M059J (cell line): Measurements from ENCODE around the gene SBK2. TPM values are rescaled to one million over a fixed set of nuclear protein-coding genes. Genes with fewer than 3 reads are reported as not detected.
"Not testable (repeated sequence)": the region's sequence is repeated elsewhere in the genome, so short reads cannot be mapped to it uniquely, and the experiment has no call there.

ENCODE experiments used
- DNase-seq: peaks from one replicate; pipeline ENCODE4 v3.0.0-alpha.2; 2012; ENCODE audit warnings: low read depth
- total RNA-seq: library from RNA; depleted of rRNA; stranded (reverse); fragments of >200 nt; shearing (Covaris generic); gene quantifications from 2 replicates; pipeline ENCODE4 v1.2.3, GENCODE V29; 2014

SBK2 gene
- total RNA-seq, 1 experiment from 2014 or later = 0.20 TPM

GRCh38 chr19:55502197-55502952 lies 34.6 kb downstream of the SBK2 start:
- DNase-seq = no peak

- DNase-seq = no peak
Observed at GRCh38 chr19:55500368-55500952, 36.5 kb downstream of the SBK2 start.

DNA sequence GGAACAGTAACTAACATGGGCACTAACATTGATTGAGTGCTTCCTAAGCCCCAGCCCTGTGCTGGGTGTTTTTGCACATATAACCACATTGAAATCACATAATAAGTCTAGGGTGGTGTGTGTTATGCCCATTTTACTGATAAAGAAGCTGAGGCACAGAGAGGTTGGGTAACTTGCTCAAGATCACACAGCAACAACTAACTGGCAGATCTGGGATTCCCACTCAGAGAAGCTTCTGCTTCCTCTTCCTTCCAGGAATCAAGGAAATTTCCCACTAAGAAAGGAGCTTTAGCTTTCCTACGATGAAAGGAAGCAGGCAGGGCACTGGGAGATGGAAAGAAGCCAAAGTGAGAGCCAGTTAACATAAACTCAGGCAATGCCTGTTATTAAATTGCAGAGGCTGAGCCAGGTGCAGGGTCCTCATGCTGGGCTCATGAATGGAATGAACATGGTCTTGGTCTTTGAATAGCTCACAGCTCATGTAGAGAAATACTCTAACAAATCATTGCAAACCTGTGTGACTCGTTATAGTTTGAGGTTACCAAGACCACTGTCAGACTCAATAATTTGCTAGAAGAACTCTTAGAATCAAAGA lies 38.6 kb downstream of the SBK2 start:
- DNase-seq = no peak

DNA sequence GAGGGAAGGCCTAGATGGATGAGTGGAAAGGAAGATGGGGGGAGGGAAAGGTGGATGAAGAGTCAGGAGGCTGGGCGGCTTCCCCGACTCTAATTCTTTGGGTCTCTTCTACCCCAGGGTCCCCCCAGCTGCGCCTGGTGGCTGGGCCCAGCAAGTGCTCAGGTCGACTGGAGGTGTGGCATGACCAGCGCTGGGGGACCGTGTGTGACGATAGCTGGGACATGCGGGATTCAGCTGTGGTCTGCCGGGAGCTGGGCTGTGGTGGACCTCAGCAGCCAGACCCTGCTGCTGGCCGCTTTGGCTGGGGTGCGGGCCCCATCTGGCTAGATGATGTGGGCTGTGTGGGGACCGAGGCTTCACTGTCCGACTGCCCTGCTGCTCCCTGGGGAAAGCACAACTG lies 39.2 kb downstream of the SBK2 start:
- DNase-seq = no peak

GRCh38 chr19:55496820-55497219 lies 40.1 kb downstream of the SBK2 start:
- DNase-seq = not testable (repeated sequence)

- peak; percentile 59 for DNase-seq
Observed at GRCh38 chr19:55495646-55496349, 41.1 kb downstream of the SBK2 start.

DNA sequence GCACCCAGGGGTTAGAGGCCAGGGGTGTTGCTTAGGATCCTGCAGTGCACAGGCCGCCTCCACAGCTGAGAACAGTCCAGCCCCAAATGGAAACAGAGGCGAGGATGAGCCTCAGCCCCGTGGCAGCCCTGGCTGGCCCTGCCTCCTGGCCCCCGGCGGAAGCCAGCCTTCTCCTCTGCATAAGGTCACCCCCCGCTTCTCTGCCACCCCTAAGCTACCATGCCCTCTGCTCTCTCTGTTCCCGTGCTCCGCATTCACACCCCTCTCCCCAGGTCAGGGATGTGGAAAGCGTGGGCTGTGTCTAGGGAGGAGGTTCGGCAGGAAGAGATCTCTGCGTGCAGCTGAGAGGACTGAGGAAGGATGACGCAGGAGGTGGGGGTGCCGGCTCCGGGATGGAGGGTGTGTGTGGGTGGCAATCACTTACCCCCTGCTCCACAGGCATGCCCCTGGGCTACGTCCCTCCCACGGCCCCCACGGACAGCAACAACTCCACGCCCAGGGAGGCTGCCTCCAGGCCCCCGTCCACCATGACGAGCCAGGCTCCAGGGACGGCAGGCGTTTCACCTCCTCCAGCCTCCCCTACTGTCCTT lies 42.7 kb downstream of the SBK2 start:
- peak; percentile 58 for DNase-seq

- peak; percentile 38 for DNase-seq
Observed at GRCh38 chr19:55493645-55494171, 43.2 kb downstream of the SBK2 start.

GRCh38 chr19:55493052-55493644 lies 43.8 kb downstream of the SBK2 start:
- DNase-seq = peak; percentile 73

GRCh38 chr19:55492362-55492944 lies 44.5 kb downstream of the SBK2 start:
- peak; percentile 42 for DNase-seq

DNA sequence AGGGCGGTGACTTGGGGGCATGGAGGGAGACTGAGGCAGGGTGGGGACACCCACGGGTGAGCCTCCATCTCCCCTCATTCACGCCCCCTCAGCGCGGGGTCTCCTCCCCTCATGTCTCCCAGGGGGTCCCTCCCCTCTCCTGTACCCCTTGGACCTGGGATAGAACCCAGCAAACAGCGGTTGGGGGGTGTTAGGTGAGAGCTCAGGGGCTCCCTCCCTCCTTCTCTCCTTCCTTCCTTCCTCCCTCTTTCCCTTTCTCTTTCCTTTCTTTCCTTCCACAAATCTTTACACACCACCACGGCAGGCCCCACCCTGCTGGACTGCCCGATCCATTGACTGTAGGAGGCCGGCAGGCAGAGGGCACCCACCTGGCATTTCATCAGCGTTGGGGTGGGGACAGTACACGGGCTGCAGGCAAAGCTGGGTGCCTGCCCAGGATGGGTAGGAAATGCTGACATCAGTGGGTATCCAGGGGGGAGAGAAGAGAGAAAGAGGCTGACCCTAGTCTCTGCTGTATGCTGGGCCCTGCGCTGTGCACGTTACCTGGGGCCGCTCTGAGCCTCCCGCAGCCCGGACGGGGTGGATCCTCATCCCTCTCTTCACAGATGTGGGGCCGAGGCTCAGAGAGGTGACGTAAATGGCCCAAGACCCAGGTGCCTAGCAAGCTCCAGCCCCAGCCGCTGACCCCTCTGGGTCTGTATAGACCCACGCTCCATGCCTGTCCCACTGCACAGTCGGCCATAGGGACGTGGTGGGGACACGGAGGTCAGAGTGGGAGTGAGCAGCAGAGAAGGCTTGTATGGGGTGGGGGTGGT lies 45.2 kb downstream of the SBK2 start:
- peak; percentile 39 for DNase-seq

DNA sequence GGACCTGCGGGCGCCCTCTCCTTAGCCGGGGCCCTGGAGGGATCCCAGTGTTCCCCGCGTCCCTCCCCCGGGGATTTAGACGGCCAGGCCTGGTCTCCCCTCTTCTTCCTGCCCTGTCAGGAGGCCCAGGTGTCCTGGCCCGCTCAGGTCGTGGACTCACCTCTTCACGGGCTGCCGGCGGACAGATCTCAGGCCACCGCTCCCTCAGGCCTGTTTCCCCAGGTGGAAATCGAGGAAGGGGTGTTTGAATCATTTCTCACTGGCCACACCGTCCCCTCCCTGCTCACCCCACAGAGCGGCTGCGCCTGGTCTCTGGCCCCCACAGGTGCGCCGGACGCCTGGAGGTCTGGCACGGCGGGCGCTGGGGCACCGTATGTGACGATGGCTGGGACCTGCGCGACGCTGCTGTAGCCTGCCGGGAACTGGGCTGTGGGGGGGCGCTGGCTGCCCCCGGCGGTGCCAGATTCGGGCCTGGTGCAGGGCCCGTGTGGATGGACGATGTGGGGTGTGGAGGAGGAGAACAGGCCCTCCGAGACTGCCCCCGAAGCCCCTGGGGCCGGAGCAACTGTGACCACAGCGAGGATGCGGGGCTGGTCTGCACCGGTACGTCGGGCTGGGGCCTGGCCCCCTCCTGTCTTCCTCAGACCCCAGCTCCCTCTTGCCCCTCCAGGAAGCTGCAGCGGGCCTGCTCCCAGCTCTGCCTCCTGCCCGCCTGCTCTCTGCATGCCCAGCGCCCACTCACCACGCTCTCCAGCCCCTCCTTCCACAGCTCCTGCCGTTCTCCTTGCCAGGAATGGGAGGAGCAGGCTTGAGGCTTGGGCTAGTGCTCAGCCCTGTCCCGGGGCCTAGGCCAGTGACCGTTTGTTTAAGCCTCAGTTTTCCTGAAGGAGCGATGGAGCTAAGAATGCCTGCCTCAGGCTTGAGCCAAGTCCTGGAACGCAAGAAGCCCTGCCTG lies 46.2 kb downstream of the SBK2 start:
- DNase-seq = peak; percentile 38

GRCh38 chr19:55489711-55490477 lies 47.0 kb downstream of the SBK2 start:
- DNase-seq = no peak

- no peak for DNase-seq
Observed at GRCh38 chr19:55488986-55489710, 47.8 kb downstream of the SBK2 start.

DNA sequence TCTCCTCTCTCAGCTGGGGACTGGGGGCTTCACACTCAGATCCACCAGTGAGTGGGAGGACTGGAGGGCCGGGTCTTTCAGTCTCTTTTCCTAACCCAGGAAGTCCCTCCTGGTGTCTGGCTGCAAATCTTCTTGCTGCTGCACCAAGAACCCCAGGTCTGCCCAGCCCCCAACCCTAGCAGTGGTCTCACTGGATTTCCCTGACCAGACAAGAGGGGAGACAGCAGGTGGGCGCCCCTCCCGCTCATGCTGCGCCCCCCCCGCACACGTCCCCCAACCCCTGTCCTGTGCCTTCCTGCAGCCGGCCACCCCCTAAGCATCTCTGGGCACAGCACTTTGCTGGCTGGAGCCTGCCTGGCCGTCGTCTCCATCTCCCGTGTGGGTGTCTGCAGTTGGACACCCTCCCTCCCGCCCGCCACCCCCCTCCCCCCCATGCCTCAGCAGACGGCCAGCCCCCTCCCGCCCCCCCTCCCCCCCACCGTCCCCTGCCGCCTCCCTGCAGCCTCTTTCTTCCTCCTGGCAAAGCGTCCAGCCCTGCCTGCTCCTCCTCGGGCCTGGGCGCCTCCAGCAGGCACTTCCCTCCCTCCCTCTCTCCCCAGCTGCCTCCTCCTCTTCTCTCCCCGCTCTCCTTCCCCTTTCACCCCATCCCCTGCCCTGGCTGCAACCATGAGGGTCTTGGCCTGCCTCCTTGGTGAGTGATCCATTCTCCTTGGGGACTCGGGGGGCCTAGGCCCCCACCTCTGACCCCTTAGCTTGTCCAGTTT lies 48.8 kb downstream of the SBK2 start, which contains the start of gene SSC5D:
Gene SSC5D, plus strand, starts transcription at position 513 of the 764 bp plus-strand sequence. Its CDS starts 154 bp downstream, at position 667.
- peak; percentile 75 for DNase-seq
